Thyroid gland (tissue), 4 donors: ENCODE results near the gene NAV3.

Experiments used
- POLR2A ChIP-seq, 2 donors: fragments of 450-650 bp; IDR thresholded peaks; one replicate each; pipeline ENCODE4 v1.6.1; 2017; ENCODE audit warnings: antibody characterized with exemption in 2 of 2, mild to moderate bottlenecking in 2 of 2, moderate library complexity in 1 of 2
- TF ChIP-seq, protein P1 (sequence below), 6 experiments: fragments of 200-600 bp in 3 of 6; fragments of 450-650 bp in 3 of 6; sonication (generic) in 3 of 6; IDR thresholded peaks; one replicate each; pipeline ENCODE4 v1.5.1; 2016 to 2019; ENCODE audit warnings: antibody characterized with exemption in 6 of 6, mild to moderate bottlenecking in 2 of 6, inconsistent platforms in 1 of 6, moderate library complexity in 1 of 6

DNA sequence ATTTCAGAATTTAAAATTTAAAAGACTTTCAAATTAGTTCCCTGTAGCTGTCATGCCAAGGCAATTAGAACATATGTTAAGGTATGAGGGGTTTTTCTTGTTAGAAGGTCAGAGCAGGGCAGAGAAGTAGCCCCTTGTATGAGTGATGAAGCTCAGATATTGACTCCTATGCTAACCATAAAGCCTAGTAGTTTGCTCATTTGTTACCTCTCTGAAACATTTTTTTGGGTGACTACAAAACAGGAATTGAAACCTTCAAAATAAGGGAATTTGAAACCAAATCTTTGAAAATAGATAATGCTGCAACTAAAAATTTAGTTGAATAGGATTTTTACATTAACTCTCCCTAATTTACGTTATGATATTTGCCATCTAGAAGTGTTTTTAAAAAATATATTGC, 333.5 kb downstream of the NAV3 start:
- TF ChIP-seq, protein P1, sequence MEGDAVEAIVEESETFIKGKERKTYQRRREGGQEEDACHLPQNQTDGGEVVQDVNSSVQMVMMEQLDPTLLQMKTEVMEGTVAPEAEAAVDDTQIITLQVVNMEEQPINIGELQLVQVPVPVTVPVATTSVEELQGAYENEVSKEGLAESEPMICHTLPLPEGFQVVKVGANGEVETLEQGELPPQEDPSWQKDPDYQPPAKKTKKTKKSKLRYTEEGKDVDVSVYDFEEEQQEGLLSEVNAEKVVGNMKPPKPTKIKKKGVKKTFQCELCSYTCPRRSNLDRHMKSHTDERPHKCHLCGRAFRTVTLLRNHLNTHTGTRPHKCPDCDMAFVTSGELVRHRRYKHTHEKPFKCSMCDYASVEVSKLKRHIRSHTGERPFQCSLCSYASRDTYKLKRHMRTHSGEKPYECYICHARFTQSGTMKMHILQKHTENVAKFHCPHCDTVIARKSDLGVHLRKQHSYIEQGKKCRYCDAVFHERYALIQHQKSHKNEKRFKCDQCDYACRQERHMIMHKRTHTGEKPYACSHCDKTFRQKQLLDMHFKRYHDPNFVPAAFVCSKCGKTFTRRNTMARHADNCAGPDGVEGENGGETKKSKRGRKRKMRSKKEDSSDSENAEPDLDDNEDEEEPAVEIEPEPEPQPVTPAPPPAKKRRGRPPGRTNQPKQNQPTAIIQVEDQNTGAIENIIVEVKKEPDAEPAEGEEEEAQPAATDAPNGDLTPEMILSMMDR (IDR thresholded peaks at IDR 0.05) = no peak
- no peak for TF ChIP-seq POLR2A (IDR thresholded peaks at IDR 0.05)
